ENCODE data around the gene UBL7.

DNA sequence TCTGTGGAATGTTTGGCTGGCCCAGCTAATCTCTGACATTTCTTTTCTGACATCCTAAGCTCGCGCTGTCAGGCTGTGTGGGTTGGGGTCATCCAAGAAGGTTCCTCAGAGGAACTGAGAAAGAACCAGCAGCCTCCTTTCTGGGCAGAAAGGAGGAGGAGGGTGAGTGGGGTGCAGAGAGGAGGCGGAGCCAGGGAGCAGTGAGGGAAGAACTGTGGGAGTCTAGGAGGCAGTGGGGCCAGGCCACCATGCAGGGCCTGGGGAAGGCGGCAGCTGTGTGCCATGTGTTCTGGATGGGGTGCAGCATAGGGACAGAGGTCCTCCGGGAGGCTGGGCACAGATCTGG is 32.5 kb downstream of the UBL7 start:
- TF ChIP-seq, protein P1, sequence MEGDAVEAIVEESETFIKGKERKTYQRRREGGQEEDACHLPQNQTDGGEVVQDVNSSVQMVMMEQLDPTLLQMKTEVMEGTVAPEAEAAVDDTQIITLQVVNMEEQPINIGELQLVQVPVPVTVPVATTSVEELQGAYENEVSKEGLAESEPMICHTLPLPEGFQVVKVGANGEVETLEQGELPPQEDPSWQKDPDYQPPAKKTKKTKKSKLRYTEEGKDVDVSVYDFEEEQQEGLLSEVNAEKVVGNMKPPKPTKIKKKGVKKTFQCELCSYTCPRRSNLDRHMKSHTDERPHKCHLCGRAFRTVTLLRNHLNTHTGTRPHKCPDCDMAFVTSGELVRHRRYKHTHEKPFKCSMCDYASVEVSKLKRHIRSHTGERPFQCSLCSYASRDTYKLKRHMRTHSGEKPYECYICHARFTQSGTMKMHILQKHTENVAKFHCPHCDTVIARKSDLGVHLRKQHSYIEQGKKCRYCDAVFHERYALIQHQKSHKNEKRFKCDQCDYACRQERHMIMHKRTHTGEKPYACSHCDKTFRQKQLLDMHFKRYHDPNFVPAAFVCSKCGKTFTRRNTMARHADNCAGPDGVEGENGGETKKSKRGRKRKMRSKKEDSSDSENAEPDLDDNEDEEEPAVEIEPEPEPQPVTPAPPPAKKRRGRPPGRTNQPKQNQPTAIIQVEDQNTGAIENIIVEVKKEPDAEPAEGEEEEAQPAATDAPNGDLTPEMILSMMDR (IDR thresholded peaks at IDR 0.05; ENCODE audit: insufficient read depth, low read length) = no peak
- no peak for TF ChIP-seq SPI1 (IDR thresholded peaks at IDR 0.05; ENCODE audit: borderline replicate concordance, low read depth)
- 0 out of 2 replicates have a peak, but pooled peaks have one; percentile 10 for TF ChIP-seq POLR2AphosphoS5 (IDR thresholded peaks at IDR 0.05; ENCODE audit: low read depth)
- TF ChIP-seq, protein P2, sequence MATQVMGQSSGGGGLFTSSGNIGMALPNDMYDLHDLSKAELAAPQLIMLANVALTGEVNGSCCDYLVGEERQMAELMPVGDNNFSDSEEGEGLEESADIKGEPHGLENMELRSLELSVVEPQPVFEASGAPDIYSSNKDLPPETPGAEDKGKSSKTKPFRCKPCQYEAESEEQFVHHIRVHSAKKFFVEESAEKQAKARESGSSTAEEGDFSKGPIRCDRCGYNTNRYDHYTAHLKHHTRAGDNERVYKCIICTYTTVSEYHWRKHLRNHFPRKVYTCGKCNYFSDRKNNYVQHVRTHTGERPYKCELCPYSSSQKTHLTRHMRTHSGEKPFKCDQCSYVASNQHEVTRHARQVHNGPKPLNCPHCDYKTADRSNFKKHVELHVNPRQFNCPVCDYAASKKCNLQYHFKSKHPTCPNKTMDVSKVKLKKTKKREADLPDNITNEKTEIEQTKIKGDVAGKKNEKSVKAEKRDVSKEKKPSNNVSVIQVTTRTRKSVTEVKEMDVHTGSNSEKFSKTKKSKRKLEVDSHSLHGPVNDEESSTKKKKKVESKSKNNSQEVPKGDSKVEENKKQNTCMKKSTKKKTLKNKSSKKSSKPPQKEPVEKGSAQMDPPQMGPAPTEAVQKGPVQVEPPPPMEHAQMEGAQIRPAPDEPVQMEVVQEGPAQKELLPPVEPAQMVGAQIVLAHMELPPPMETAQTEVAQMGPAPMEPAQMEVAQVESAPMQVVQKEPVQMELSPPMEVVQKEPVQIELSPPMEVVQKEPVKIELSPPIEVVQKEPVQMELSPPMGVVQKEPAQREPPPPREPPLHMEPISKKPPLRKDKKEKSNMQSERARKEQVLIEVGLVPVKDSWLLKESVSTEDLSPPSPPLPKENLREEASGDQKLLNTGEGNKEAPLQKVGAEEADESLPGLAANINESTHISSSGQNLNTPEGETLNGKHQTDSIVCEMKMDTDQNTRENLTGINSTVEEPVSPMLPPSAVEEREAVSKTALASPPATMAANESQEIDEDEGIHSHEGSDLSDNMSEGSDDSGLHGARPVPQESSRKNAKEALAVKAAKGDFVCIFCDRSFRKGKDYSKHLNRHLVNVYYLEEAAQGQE (IDR thresholded peaks at IDR 0.05; ENCODE audit: insufficient replicate concordance, low read depth) = no peak
- TF ChIP-seq GABPA (IDR thresholded peaks at IDR 0.05; ENCODE audit: low read depth) = no peak
